HAP-1 (cell line): ENCODE data around the gene CCBE1.

ENCODE experiments used
- DNase-seq, 2 experiments: peaks; one replicate each; pipeline ENCODE4 v3.0.0-alpha.2; 2016 to 2020; ENCODE audit warnings: low spot score in 2 of 2
- H3K27me3 ChIP-seq: fragments of 250-450 bp; sonication (Bioruptor Pico); 2 replicates; pipeline ENCODE4 v1.5.1; 2020; ENCODE audit warnings: low read depth, mild to moderate bottlenecking, moderate library complexity
- H3K36me3 ChIP-seq: fragments of 250-450 bp; sonication (Bioruptor Pico); replicated peaks from 2 replicates; pipeline ENCODE4 v1.5.1; 2020; ENCODE audit warnings: mild to moderate bottlenecking
- H3K4me1 ChIP-seq: fragments of 250-450 bp; sonication (Bioruptor Pico); 2 replicates; pipeline ENCODE4 v1.5.1; 2020; ENCODE audit warnings: mild to moderate bottlenecking
- H3K4me3 ChIP-seq: fragments of 250-450 bp; sonication (Bioruptor Pico); 2 replicates; pipeline ENCODE4 v1.5.1; 2020; ENCODE audit warnings: mild to moderate bottlenecking, moderate library complexity
- H3K9me3 ChIP-seq: fragments of 250-450 bp; sonication (Bioruptor Pico); 2 replicates; pipeline ENCODE4 v1.5.1; 2020; ENCODE audit warnings: mild to moderate bottlenecking, moderate library complexity
- in situ Hi-C: fragments of 300-500 bp; cut with MboI; formaldehyde crosslinking; loops from 3 replicates; pipeline ENCODE4 v1.14.3; 2020; ENCODE audit warnings: low sequenced_read_pairs, inconsistent platforms, mixed read lengths

Gene CCBE1

GRCh38 chr18:59432803-59433597, 264.2 kb downstream of the CCBE1 start:
- in situ Hi-C loops, result no loop called here
- H3K36me3 ChIP-seq, result no peaks in the 10 kb centered on the region
- no peak for DNase-seq

DNA sequence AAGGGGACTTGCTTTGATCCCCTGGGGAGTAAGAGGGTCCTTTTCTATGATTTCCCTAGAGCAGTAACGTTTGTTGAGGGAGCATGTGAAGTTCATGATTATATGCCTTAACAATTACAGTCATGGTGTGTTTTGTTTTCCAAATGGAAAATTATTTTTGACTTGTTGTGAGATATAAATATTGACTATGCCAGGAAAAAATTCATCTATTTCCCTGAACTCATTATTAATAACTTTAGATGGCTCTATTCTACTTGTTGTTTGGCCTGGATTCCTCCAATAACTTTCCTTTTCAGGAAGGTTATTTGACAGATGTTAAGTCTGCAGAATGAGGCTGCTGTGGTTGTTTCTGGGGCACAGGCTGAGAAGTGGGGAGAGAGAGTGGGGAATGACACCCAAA, 266.1 kb downstream of the CCBE1 start:
- no peaks in the 10 kb centered on the region for H3K4me1 ChIP-seq
- DNase-seq, result no peak
- in situ Hi-C loops, result no loop called here
- no peak overlapping the region for H3K4me3 ChIP-seq
- no peaks in the 10 kb centered on the region for H3K27me3 ChIP-seq
- H3K36me3 ChIP-seq, result no peaks in the 10 kb centered on the region
- no peaks in the 10 kb centered on the region for H3K9me3 ChIP-seq

More at GRCh38 chr18:59432803-59433597, 264.2 kb downstream of the CCBE1 start:
- Histone ChIP-seq H3K27me3 (no peaks in the 10 kb centered on the region), H3K4me3 (no peak overlapping the region), H3K4me1 (no peaks in the 10 kb centered on the region), H3K9me3 (no peaks in the 10 kb centered on the region)

DNA sequence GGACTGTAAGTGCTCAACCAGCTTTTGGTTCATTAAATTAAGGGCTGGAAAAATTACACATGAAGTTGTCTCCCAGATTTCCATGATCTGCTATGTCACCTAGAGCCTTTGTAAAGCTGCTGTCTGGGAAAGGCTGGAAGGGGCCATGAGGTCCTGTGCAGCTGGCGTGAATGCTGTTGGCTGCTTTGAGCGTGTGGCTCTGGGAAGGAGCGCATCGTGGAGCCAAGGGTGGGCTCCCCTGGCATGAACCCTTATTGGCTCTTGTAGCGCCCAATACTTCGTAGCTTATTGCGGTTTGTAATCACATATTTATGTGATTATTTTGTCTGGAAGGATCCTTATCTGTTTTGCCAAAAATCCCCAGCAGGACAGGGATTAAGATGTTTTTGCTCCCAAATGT, 267.6 kb downstream of the CCBE1 start:
- in situ Hi-C loops, result no loop called here
- H3K36me3 ChIP-seq, result no peaks in the 10 kb centered on the region
- H3K4me1 ChIP-seq, result no peaks in the 10 kb centered on the region
- H3K9me3 ChIP-seq, result no peaks in the 10 kb centered on the region
- H3K4me3 ChIP-seq, result no peak overlapping the region
- no peak for DNase-seq
- no peaks in the 10 kb centered on the region for H3K27me3 ChIP-seq

DNA sequence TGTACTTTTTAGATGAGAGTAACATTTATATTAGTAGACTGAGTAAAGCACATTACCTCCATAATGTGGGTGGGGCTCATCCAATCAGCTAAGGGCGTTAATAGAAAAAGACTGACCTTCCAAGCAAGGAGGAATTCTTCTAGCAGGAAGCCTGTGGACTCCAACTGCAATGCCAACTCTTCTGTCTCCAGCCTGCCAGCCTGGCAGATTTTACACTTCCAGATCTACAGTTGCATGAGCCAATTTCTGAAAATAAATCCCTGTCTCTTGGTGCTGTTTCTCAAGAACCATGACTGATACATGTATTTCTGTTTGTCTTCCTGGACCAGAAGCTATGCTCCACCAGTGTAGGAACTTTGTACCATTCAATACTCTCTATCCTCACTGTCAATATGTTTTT, 269.2 kb downstream of the CCBE1 start:
- no peaks in the 10 kb centered on the region for H3K36me3 ChIP-seq
- no peak overlapping the region for H3K4me3 ChIP-seq
- H3K27me3 ChIP-seq, result no peaks in the 10 kb centered on the region
- H3K4me1 ChIP-seq, result no peaks in the 10 kb centered on the region
- no peaks in the 10 kb centered on the region for H3K9me3 ChIP-seq
- DNase-seq, result no peak
- in situ Hi-C loops, result no loop called here

DNA sequence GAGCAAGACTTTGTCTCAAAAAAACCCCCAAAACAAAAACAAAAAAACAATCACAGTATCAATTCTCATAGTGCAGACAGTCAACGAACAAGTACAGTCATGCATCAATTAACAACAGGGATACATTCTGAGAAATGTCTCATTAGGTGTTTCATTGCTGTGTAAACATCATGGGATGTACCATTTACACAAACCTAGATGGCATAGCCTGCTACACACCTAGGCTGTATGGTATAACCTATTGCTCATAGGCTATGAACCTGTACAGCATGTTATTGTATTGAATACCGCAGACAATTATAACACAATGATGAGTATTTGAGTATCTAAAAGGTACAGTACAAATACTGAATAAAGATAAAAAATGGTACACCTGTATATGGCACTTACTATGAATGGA, 270.4 kb downstream of the CCBE1 start:
- no peaks in the 10 kb centered on the region for H3K4me1 ChIP-seq
- no peak overlapping the region for H3K4me3 ChIP-seq
- H3K36me3 ChIP-seq, result no peaks in the 10 kb centered on the region
- in situ Hi-C loops, result no loop called here
- no peaks in the 10 kb centered on the region for H3K27me3 ChIP-seq
- DNase-seq, result no peak
- H3K9me3 ChIP-seq, result no peaks in the 10 kb centered on the region

DNA sequence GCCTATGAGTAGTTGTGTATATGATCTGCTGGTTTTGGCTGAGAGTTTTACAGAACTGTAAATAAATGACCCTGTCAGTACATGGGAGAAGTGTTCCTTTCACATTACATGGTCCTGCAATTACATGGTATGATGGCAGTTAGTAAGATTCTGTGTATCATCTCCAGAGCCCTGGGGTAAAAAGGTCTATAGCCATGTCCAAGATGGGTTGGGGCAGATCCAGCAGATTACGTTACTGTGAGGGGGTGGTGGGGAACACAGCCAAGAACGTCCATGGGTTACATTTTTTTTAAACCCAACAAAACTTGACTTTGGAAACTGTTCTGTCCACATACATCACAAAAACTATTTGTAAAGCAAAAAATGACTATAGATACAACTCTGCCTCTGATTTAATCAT, 274.0 kb downstream of the CCBE1 start:
- Histone ChIP-seq H3K36me3 (no peaks in the 10 kb centered on the region), H3K4me1 (no peaks in the 10 kb centered on the region), H3K4me3 (no peak overlapping the region), H3K27me3 (no peaks in the 10 kb centered on the region), H3K9me3 (no peaks in the 10 kb centered on the region)
- DNase-seq, result no peak
- in situ Hi-C loops, result no loop called here

GRCh38 chr18:59420244-59420643, 277.0 kb downstream of the CCBE1 start:
- H3K4me1 ChIP-seq, result no peaks in the 10 kb centered on the region
- no peak for DNase-seq
- no peaks in the 10 kb centered on the region for H3K9me3 ChIP-seq
- in situ Hi-C loops, result no loop called here
- no peaks in the 10 kb centered on the region for H3K36me3 ChIP-seq
- no peak overlapping the region for H3K4me3 ChIP-seq
- no peaks in the 10 kb centered on the region for H3K27me3 ChIP-seq

DNA sequence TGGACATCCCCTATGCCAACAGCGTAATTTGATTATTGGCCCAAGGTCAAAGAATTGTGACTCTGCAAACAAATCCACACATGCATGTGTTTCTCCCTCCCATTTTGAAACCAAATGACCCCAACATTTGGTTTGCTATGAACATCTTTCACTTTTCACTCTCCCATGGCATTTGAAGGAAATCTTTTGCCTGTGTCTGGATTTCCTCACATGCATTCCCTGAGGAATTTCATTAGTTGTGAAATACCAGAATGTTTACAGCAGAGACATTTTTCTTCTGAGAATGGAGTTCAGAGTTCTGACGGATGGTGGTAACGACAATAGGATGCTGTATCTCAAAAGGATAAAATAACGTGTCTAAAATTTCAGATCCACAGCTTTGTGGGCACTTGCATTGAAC, 277.8 kb downstream of the CCBE1 start:
- Histone ChIP-seq H3K4me3 (no peak overlapping the region), H3K9me3 (no peaks in the 10 kb centered on the region), H3K4me1 (no peaks in the 10 kb centered on the region), H3K27me3 (no peaks in the 10 kb centered on the region), H3K36me3 (no peaks in the 10 kb centered on the region)
- DNase-seq, result no peak
- in situ Hi-C loops, result no loop called here

- Histone ChIP-seq H3K36me3 (no peaks in the 10 kb centered on the region), H3K4me3 (no peak overlapping the region), H3K27me3 (no peaks in the 10 kb centered on the region), H3K4me1 (no peaks in the 10 kb centered on the region), H3K9me3 (no peaks in the 10 kb centered on the region)
- in situ Hi-C loops, result no loop called here
- no peak for DNase-seq
Measured at GRCh38 chr18:59416818-59417217, 280.4 kb downstream of the CCBE1 start.

DNA sequence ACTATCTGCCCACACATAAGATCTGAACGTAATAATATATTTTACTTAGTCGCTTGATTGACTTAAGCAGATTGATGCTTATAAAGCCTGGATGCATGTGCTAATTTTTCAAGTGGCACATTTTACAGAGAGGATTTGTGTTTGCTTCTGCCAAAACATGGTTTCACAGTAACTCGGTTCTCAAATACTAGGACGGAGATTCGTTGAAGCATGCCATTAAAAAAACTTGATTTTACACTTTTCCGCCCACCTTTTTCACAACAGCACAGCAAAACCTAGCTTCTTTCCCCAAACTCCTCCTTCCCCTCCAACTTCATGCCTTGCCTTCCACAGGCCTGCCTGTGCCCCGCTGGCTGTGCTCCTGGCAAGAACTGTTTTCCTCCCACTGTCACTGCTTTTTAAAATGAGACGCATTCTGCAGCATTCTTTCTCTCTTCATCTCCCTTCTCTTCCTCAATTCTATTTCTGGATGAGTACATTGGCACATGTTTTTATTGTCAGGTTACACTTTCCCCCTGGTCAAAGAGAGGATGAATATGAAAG, 283.0 kb downstream of the CCBE1 start:
- H3K9me3 ChIP-seq, result no peaks in the 10 kb centered on the region
- H3K36me3 ChIP-seq, result no peaks in the 10 kb centered on the region
- in situ Hi-C loops, result no loop called here
- no peaks in the 10 kb centered on the region for H3K27me3 ChIP-seq
- H3K4me1 ChIP-seq, result no peaks in the 10 kb centered on the region
- no peak for DNase-seq
- H3K4me3 ChIP-seq, result no peak overlapping the region

- no peaks in the 10 kb centered on the region for H3K9me3 ChIP-seq
- no peaks in the 10 kb centered on the region for H3K4me1 ChIP-seq
- in situ Hi-C loops, result no loop called here
- no peaks in the 10 kb centered on the region for H3K27me3 ChIP-seq
- DNase-seq, result peak; percentile 88 to 90
- no peak overlapping the region for H3K4me3 ChIP-seq
- H3K36me3 ChIP-seq, result no peaks in the 10 kb centered on the region
Measured at GRCh38 chr18:59402432-59403090, 294.7 kb downstream of the CCBE1 start.

GRCh38 chr18:59400407-59400806, 296.8 kb downstream of the CCBE1 start:
- H3K36me3 ChIP-seq, result no peaks in the 10 kb centered on the region
- in situ Hi-C loops, result no loop called here
- H3K9me3 ChIP-seq, result no peaks in the 10 kb centered on the region
- H3K4me1 ChIP-seq, result no peaks in the 10 kb centered on the region
- DNase-seq, result no peak
- H3K27me3 ChIP-seq, result no peaks in the 10 kb centered on the region
- no peak overlapping the region for H3K4me3 ChIP-seq

GRCh38 chr18:59395226-59396175, 301.7 kb downstream of the CCBE1 start:
- H3K36me3 ChIP-seq, result no peaks in the 10 kb centered on the region
- DNase-seq, result no peak
- no peaks in the 10 kb centered on the region for H3K9me3 ChIP-seq
- no peak overlapping the region for H3K4me3 ChIP-seq
- 0 out of 2 replicates have a peak, but pooled peaks cover 2% of the 10 kb centered on the region for H3K27me3 ChIP-seq
- in situ Hi-C loops, result no loop called here
- H3K4me1 ChIP-seq, result no peaks in the 10 kb centered on the region
